Fibroblast of pulmonary artery (primary cell): ENCODE measurements around the gene DDI2.
"Not testable (repeated sequence)": the region's sequence is repeated elsewhere in the genome, so short reads cannot be mapped to it uniquely, and the experiment has no call there.

Experiments
- DNase-seq: peaks from one replicate; pipeline ENCODE4 v3.0.0-alpha.2; 2010; ENCODE audit warnings: low read depth
- H3K4me3 ChIP-seq: replicated peaks from 2 replicates; pipeline ENCODE4 v1.5.1; 2011; ENCODE audit warnings: low read depth, mild to moderate bottlenecking, control low read depth, low read length, moderate library complexity
- CTCF ChIP-seq: IDR thresholded peaks from 2 replicates; pipeline ENCODE4 v1.5.1; 2011; ENCODE audit warnings: mild to moderate bottlenecking, control low read depth, low read length, inconsistent platforms; ENCODE audit errors: missing control alignments

Gene DDI2

GRCh38 chr1:15639262-15639661, 22.0 kb downstream of the DDI2 start:
- no peak for TF ChIP-seq CTCF
- no peak for DNase-seq

GRCh38 chr1:15639931-15640330, 22.7 kb downstream of the DDI2 start:
- TF ChIP-seq CTCF, result no peak
- no peak for DNase-seq
- no peak overlapping the region for H3K4me3 ChIP-seq

More at GRCh38 chr1:15639262-15639661, 22.0 kb downstream of the DDI2 start:
- H3K4me3 ChIP-seq, result no peak overlapping the region

GRCh38 chr1:15640667-15641066, 23.4 kb downstream of the DDI2 start:
- no peak for DNase-seq
- no peak overlapping the region for H3K4me3 ChIP-seq
- no peak for TF ChIP-seq CTCF

- no peak for DNase-seq
- no peak overlapping the region for H3K4me3 ChIP-seq
- TF ChIP-seq CTCF, result no peak
These were observed 32.7 kb downstream of the DDI2 start for GRCh38 chr1:15649937-15650336.

GRCh38 chr1:15650433-15650832, 33.2 kb downstream of the DDI2 start:
- TF ChIP-seq CTCF, result no peak
- no peak overlapping the region for H3K4me3 ChIP-seq
- no peak for DNase-seq

GRCh38 chr1:15652130-15652529, 34.9 kb downstream of the DDI2 start:
- H3K4me3 ChIP-seq, DNase-seq: not testable (repeated sequence)

- TF ChIP-seq CTCF, result no peak
These were observed 36.9 kb downstream of the DDI2 start for GRCh38 chr1:15654091-15654690.

More at GRCh38 chr1:15654091-15654690, 36.9 kb downstream of the DDI2 start:
- H3K4me3 ChIP-seq, result no peak overlapping the region
- DNase-seq, result no peak
